Kidney tubule cell (primary cell): ENCODE results near the gene SMIM1.
"Not testable (repeated sequence)": the region's sequence is repeated elsewhere in the genome, so short reads cannot be mapped to it uniquely, and the experiment has no call there.

Experiments used
- DNase-seq: peaks from one replicate; pipeline ENCODE4 v3.0.0-alpha.2; 2018; ENCODE audit warnings: low spot score

Gene SMIM1

GRCh38 chr1:3796215-3797061, 23.9 kb downstream of the SMIM1 start, which contains the start of gene LRRC47:
TSS of gene LRRC47 (minus strand) at chr1:3796498. CDS start at chr1:3796476, 22 bp downstream.
- peak; percentile 93 for DNase-seq

GRCh38 chr1:3799976-3800685, 27.6 kb downstream of the SMIM1 start:
- DNase-seq: peak; percentile 87

GRCh38 chr1:3800795-3801194, 28.2 kb downstream of the SMIM1 start:
- not testable (repeated sequence) for DNase-seq

GRCh38 chr1:3803905-3804626, 31.5 kb downstream of the SMIM1 start:
- DNase-seq: no peak

GRCh38 chr1:3804627-3804944, 32.0 kb downstream of the SMIM1 start:
- DNase-seq: not testable (repeated sequence)

- DNase-seq: no peak
These were observed 32.5 kb downstream of the SMIM1 start for GRCh38 chr1:3805038-3805437.

GRCh38 chr1:3807769-3808168, 35.2 kb downstream of the SMIM1 start:
- no peak for DNase-seq

GRCh38 chr1:3809680-3810079, 37.1 kb downstream of the SMIM1 start:
- no peak for DNase-seq

- DNase-seq: not testable (repeated sequence)
These were observed 37.7 kb downstream of the SMIM1 start for GRCh38 chr1:3810149-3810761.

- no peak for DNase-seq
These were observed 39.0 kb downstream of the SMIM1 start for GRCh38 chr1:3811595-3811911.

- no peak for DNase-seq
These were observed 41.5 kb downstream of the SMIM1 start for GRCh38 chr1:3814065-3814464.

GRCh38 chr1:3814771-3815561, 42.4 kb downstream of the SMIM1 start:
- no peak for DNase-seq

- DNase-seq: no peak
These were observed 44.0 kb downstream of the SMIM1 start for GRCh38 chr1:3816331-3817137.

- DNase-seq: no peak
These were observed 44.7 kb downstream of the SMIM1 start for GRCh38 chr1:3817138-3817740.

GRCh38 chr1:3817821-3818597, 45.5 kb downstream of the SMIM1 start:
- no peak for DNase-seq

- DNase-seq: no peak
These were observed 47.2 kb downstream of the SMIM1 start for GRCh38 chr1:3819771-3820200.

- DNase-seq: no peak
These were observed 47.8 kb downstream of the SMIM1 start for GRCh38 chr1:3820316-3820715.

GRCh38 chr1:3821004-3821403, 48.5 kb downstream of the SMIM1 start:
- DNase-seq: peak; percentile 69

GRCh38 chr1:3821447-3821846, 48.9 kb downstream of the SMIM1 start:
- no peak for DNase-seq
